ENCODE results near the gene GABBR1.

GABBR1 gene

GRCh38 chr6:29547573-29547972 is 85.4 kb downstream of the GABBR1 start:
- no peaks in the 10 kb centered on the region for H3K36me3 Mint-ChIP-seq (ENCODE audit: low read depth)
- H3K4me3 Mint-ChIP-seq: no peak overlapping the region
- no peaks in the 10 kb centered on the region for H3K4me1 Mint-ChIP-seq
- H3K9me3 Mint-ChIP-seq: no peaks in the 10 kb centered on the region
- TF ChIP-seq, protein P1, sequence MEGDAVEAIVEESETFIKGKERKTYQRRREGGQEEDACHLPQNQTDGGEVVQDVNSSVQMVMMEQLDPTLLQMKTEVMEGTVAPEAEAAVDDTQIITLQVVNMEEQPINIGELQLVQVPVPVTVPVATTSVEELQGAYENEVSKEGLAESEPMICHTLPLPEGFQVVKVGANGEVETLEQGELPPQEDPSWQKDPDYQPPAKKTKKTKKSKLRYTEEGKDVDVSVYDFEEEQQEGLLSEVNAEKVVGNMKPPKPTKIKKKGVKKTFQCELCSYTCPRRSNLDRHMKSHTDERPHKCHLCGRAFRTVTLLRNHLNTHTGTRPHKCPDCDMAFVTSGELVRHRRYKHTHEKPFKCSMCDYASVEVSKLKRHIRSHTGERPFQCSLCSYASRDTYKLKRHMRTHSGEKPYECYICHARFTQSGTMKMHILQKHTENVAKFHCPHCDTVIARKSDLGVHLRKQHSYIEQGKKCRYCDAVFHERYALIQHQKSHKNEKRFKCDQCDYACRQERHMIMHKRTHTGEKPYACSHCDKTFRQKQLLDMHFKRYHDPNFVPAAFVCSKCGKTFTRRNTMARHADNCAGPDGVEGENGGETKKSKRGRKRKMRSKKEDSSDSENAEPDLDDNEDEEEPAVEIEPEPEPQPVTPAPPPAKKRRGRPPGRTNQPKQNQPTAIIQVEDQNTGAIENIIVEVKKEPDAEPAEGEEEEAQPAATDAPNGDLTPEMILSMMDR (IDR thresholded peaks at IDR 0.05; ENCODE audit: unreplicated experiment in 3 of 3): no peak
- H3K27me3 Mint-ChIP-seq (ENCODE audit: low read depth): peaks cover 61% of the 10 kb centered on the region
- no peak overlapping the region for H3K27ac Mint-ChIP-seq

DNA sequence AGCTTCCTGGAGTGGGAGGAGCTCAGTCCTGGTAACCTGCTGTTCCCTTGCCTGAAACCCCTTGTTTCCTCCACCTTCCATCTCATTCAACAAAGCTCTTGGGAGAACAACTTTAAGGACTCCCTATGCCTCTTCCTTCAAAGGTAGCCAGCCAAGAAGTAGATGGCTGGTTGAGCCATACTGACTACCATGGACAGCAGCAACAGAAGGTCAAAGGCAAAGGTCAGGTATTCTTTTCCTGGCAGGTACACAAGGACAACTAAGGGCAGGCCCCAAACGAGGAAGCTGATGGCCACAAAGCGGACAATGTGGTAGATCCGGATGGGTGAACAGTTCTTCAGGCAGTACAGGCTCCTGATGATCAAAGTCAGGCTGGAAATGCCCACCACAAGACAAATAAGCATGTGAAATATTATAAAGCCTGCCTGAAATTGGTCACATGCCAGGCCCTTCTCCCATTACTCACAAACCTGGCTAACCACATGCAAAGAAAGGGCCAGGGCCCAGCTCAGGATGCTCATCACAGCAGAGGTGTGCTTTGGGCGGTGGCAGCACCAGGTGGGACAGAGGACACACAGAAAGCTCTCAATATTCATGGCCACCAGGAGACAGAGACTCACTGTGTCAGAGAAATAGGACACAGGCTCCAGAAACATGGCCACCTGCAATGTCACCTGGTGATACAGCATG is 95.1 kb downstream of the GABBR1 start:
- Mint-ChIP-seq H3K36me3 (ENCODE audit: low read depth) (no peaks in the 10 kb centered on the region), H3K27ac (no peak overlapping the region), H3K27me3 (ENCODE audit: low read depth) (peaks cover 28% of the 10 kb centered on the region), H3K4me3 (no peak overlapping the region), H3K9me3 (no peaks in the 10 kb centered on the region), H3K4me1 (no peaks in the 10 kb centered on the region)
- TF ChIP-seq, protein P1 (IDR thresholded peaks at IDR 0.05; ENCODE audit: unreplicated experiment in 3 of 3): no peak

DNA sequence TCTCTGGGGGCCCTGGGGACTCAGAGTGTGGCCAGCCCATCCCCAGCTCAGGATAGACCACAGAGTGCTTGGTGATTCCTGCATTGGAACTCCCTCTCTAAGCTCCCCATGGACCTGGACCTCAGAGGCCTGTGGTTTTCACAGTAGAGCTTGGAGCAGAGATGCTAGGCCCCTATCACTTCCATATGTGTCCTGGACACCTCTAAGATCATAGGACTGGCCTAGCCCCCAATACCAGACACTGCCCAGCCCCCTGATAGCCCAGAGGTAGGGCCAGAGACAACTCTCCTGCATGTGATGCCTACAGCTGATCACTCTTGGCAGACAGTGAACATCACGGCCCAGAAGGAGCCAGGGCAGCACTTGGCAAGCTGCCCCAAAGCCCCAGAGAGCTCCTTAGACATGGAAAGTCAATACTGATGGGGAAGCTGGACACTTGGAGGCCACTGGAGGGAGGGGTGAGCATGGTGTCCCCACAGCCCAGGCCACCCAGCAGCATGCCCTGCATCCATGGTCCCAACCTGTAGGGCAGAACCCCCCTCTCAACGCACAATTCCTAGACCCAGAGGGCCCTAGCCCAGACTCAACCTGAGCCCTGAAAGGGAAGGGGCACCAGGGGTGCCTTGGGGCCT is 100.5 kb downstream of the GABBR1 start:
- Mint-ChIP-seq H3K4me1 (no peaks in the 10 kb centered on the region), H3K27ac (no peak overlapping the region), H3K4me3 (no peak overlapping the region), H3K9me3 (no peaks in the 10 kb centered on the region), H3K36me3 (ENCODE audit: low read depth) (no peaks in the 10 kb centered on the region), H3K27me3 (ENCODE audit: low read depth) (peaks cover 10% of the 10 kb centered on the region)
- TF ChIP-seq, protein P1 (IDR thresholded peaks at IDR 0.05; ENCODE audit: unreplicated experiment in 3 of 3): no peak

- H3K27me3 Mint-ChIP-seq (ENCODE audit: low read depth): peaks cover 14% of the 10 kb centered on the region
- H3K36me3 Mint-ChIP-seq (ENCODE audit: low read depth): no peaks in the 10 kb centered on the region
- H3K4me1 Mint-ChIP-seq: no peaks in the 10 kb centered on the region
- TF ChIP-seq, protein P1 (IDR thresholded peaks at IDR 0.05; ENCODE audit: unreplicated experiment in 3 of 3): no peak
- H3K4me3 Mint-ChIP-seq: no peak overlapping the region
- no peak overlapping the region for H3K27ac Mint-ChIP-seq
- no peaks in the 10 kb centered on the region for H3K9me3 Mint-ChIP-seq
Measured at GRCh38 chr6:29531668-29532067, 101.3 kb downstream of the GABBR1 start.

DNA sequence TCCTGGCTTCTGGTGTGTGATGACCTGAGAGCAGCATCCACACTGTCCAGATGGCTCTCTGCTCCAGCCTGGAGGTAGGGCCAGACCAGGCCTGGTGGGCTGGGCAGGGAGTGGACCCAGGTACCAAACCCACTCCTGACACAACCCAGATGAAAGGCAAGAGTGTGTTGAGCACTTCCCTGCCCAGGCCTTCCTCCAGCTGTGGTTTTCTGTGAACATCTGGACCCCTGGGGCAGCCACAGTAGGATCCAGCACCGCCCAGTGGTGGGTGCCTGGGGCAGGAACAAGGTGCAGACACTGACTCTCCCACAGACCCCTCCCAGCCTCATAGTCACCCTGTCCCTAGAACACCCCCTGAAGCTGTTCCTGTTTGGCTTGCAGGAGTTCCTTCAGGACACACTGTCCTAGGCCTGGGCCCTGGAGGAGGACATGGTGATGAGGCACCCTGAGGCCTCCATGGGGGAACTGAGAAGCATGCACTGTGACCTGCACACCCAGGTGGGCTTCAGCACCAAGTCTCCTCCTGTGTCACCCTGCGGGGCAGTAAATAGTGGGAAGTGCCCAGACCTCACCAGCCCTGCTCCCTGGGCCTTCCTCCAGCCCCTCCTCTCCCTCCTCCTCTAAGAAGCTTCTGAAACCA is 102.2 kb downstream of the GABBR1 start:
- TF ChIP-seq, protein P1 (IDR thresholded peaks at IDR 0.05; ENCODE audit: unreplicated experiment in 3 of 3): no peak
- Mint-ChIP-seq H3K4me1 (no peaks in the 10 kb centered on the region), H3K4me3 (no peak overlapping the region), H3K36me3 (ENCODE audit: low read depth) (no peaks in the 10 kb centered on the region), H3K9me3 (no peaks in the 10 kb centered on the region), H3K27ac (no peak overlapping the region), H3K27me3 (ENCODE audit: low read depth) (peaks cover 18% of the 10 kb centered on the region)

All from nephron (organoid).